Thyroid gland (tissue), 4 donors: ENCODE data around the gene UBR4.

Source experiments
- CTCF ChIP-seq, 6 experiments: fragments of 200-600 bp in 3 of 6; fragments of 450-650 bp in 3 of 6; sonication (generic) in 3 of 6; IDR thresholded peaks; one replicate each; pipeline ENCODE4 v1.5.1; 2016 to 2019; ENCODE audit warnings: antibody characterized with exemption in 6 of 6, mild to moderate bottlenecking in 2 of 6, inconsistent platforms in 1 of 6, moderate library complexity in 1 of 6
- POLR2A ChIP-seq, 2 donors: fragments of 450-650 bp; IDR thresholded peaks; one replicate each; pipeline ENCODE4 v1.6.1; 2017; ENCODE audit warnings: antibody characterized with exemption in 2 of 2, mild to moderate bottlenecking in 2 of 2, moderate library complexity in 1 of 2

- no peak for TF ChIP-seq CTCF (IDR thresholded peaks at IDR 0.05)
- TF ChIP-seq POLR2A (IDR thresholded peaks at IDR 0.05): no peak
Observed at GRCh38 chr1:19091196-19091953, 118.7 kb downstream of the UBR4 start.
